ENCODE data around the gene NR2C2AP.

DNA sequence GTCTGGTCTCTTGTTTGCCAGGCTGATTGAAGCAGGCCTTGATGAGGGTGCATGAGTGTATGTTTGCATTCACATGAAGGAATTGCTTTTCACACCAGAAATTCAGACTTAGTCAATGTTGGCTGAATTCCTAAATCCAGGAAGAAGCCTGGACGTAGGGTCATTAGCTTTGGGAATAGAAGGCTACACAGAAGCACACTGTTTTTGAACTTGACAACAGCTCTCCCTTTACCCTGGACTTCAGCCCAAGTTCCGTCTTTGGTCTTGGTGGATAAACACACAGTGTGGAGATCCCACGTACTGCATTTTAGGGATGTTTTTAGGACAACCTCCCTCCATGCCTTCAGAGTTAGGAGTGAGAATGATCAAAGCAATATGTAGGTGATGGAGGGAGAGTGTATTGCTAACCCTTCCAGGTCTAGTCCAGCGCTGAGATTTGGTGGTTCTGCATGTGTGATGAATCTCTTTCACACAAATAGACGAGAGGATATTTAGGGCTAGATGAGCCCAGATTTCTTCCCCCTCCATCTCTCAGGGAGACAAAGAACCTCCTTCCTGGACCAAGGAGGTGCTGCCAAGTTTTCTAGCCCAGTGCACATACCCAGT, 47.1 kb upstream of the NR2C2AP start:
- TF ChIP-seq, protein P1, sequence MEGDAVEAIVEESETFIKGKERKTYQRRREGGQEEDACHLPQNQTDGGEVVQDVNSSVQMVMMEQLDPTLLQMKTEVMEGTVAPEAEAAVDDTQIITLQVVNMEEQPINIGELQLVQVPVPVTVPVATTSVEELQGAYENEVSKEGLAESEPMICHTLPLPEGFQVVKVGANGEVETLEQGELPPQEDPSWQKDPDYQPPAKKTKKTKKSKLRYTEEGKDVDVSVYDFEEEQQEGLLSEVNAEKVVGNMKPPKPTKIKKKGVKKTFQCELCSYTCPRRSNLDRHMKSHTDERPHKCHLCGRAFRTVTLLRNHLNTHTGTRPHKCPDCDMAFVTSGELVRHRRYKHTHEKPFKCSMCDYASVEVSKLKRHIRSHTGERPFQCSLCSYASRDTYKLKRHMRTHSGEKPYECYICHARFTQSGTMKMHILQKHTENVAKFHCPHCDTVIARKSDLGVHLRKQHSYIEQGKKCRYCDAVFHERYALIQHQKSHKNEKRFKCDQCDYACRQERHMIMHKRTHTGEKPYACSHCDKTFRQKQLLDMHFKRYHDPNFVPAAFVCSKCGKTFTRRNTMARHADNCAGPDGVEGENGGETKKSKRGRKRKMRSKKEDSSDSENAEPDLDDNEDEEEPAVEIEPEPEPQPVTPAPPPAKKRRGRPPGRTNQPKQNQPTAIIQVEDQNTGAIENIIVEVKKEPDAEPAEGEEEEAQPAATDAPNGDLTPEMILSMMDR (conservative IDR thresholded peaks at IDR 0.05) = no peak
- no peak for TF ChIP-seq EZH2 (IDR thresholded peaks at IDR 0.05; ENCODE audit: low read depth)

All from PC-9 (cell line).